MM.1S (cell line): Measurements from ENCODE around the gene RUSC1.
A peak's percentile ranks its signal among the peaks of the same experiment; 100 is the strongest.

Experiments used
- CTCF ChIP-seq: fragments of 300-600 bp; sonication (generic); IDR thresholded peaks from 2 replicates; pipeline ENCODE4 v1.5.1; 2016; ENCODE audit warnings: antibody characterized with exemption, low read length, mixed read lengths
- EZH2 ChIP-seq: fragments of 300-600 bp; sonication (generic); optimal IDR thresholded peaks from 2 replicates; pipeline ENCODE3; 2017; ENCODE audit warnings: low read depth, mild to moderate bottlenecking, antibody characterized with exemption, low read length, mixed read lengths

- no peak for TF ChIP-seq EZH2
- peak; percentile 58 for TF ChIP-seq CTCF
These were observed 13.4 kb upstream of the RUSC1 start for GRCh38 chr1:155307247-155307740.
